Measurements from ENCODE around the gene GPC6.

DNA sequence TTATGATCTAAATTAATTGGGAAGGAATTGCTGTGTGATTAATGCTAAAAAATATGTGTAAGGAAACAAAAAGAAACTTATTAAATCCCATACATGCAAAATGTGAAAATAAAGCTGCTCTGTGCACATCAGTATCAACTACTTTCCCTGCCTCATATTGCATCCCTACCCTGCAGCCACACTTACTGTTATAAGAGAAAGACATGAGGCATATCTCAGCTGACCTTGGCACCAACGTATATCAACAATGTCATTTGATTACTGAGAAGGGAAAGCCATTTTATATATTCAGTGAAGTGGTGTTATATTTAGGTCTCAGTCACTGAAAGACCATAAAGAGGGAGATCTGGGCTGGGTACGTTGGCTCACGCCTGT, 585.1 kb downstream of the GPC6 start:
- TF ChIP-seq, protein P1, sequence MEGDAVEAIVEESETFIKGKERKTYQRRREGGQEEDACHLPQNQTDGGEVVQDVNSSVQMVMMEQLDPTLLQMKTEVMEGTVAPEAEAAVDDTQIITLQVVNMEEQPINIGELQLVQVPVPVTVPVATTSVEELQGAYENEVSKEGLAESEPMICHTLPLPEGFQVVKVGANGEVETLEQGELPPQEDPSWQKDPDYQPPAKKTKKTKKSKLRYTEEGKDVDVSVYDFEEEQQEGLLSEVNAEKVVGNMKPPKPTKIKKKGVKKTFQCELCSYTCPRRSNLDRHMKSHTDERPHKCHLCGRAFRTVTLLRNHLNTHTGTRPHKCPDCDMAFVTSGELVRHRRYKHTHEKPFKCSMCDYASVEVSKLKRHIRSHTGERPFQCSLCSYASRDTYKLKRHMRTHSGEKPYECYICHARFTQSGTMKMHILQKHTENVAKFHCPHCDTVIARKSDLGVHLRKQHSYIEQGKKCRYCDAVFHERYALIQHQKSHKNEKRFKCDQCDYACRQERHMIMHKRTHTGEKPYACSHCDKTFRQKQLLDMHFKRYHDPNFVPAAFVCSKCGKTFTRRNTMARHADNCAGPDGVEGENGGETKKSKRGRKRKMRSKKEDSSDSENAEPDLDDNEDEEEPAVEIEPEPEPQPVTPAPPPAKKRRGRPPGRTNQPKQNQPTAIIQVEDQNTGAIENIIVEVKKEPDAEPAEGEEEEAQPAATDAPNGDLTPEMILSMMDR (conservative IDR thresholded peaks at IDR 0.05): no peak
- no peak for TF ChIP-seq ZFX (IDR thresholded peaks at IDR 0.05)
